ENCODE results near the gene CYP4A22. TPM values are rescaled to one million over a fixed set of nuclear protein-coding genes. Genes with fewer than 3 reads are reported as not detected.

CYP4A22 gene
- total RNA-seq, 1 donor from 2014 or later = not detected

GRCh38 chr1:47180603-47181094 lies 43.4 kb downstream of the CYP4A22 start:
- intact Hi-C loops (cut with DNase I) = no loop called here
- H3K4me3 ChIP-seq = no peak overlapping the region
- peaks cover 3% of the 10 kb centered on the region for H3K27me3 ChIP-seq
- ATAC-seq = no peak
- TF ChIP-seq CTCF (IDR thresholded peaks at IDR 0.05) = no peak
- H3K36me3 ChIP-seq = no peaks in the 10 kb centered on the region
- H3K4me1 ChIP-seq = peaks cover 12% of the 10 kb centered on the region
- peak; percentile 60 for DNase-seq
- H3K9me3 ChIP-seq = no peaks in the 10 kb centered on the region
- no peak overlapping the region for H3K27ac ChIP-seq

- H3K4me1 ChIP-seq = peaks cover 12% of the 10 kb centered on the region
- DNase-seq (peak; percentile 57), ATAC-seq (no peak)
- no peaks in the 10 kb centered on the region for H3K9me3 ChIP-seq
- no peak overlapping the region for H3K4me3 ChIP-seq
- peaks cover 3% of the 10 kb centered on the region for H3K27me3 ChIP-seq
- H3K27ac ChIP-seq = no peak overlapping the region
- H3K36me3 ChIP-seq = no peaks in the 10 kb centered on the region
- intact Hi-C loops (cut with DNase I) = no loop called here
- no peak for TF ChIP-seq CTCF (IDR thresholded peaks at IDR 0.05)
These were observed 44.1 kb downstream of the CYP4A22 start for GRCh38 chr1:47181095-47181954.

GRCh38 chr1:47181955-47182675 lies 44.9 kb downstream of the CYP4A22 start:
- no peaks in the 10 kb centered on the region for H3K9me3 ChIP-seq
- H3K27me3 ChIP-seq = peaks cover 3% of the 10 kb centered on the region
- intact Hi-C loops (cut with DNase I) = no loop called here
- peaks cover 12% of the 10 kb centered on the region for H3K4me1 ChIP-seq
- ATAC-seq (no peak), DNase-seq (no peak)
- TF ChIP-seq CTCF (IDR thresholded peaks at IDR 0.05) = no peak
- no peak overlapping the region for H3K4me3 ChIP-seq
- no peak overlapping the region for H3K27ac ChIP-seq
- no peaks in the 10 kb centered on the region for H3K36me3 ChIP-seq

GRCh38 chr1:47182676-47183235 lies 45.5 kb downstream of the CYP4A22 start:
- no peaks in the 10 kb centered on the region for H3K9me3 ChIP-seq
- no peaks in the 10 kb centered on the region for H3K36me3 ChIP-seq
- peaks cover 3% of the 10 kb centered on the region for H3K27me3 ChIP-seq
- ATAC-seq = no peak
- intact Hi-C loops (cut with DNase I) = no loop called here
- H3K27ac ChIP-seq = no peak overlapping the region
- DNase-seq = peak; percentile 46
- H3K4me1 ChIP-seq = peaks cover 12% of the 10 kb centered on the region
- no peak for TF ChIP-seq CTCF (IDR thresholded peaks at IDR 0.05)
- H3K4me3 ChIP-seq = no peak overlapping the region

GRCh38 chr1:47183308-47184089 lies 46.3 kb downstream of the CYP4A22 start:
- intact Hi-C loops (cut with DNase I) = no loop called here
- no peak for TF ChIP-seq CTCF (IDR thresholded peaks at IDR 0.05)

More at GRCh38 chr1:47183308-47184089, 46.3 kb downstream of the CYP4A22 start:
- ATAC-seq (no peak), DNase-seq (no peak)
- H3K4me1 ChIP-seq = peaks cover 12% of the 10 kb centered on the region
- H3K27ac ChIP-seq = no peak overlapping the region
- no peaks in the 10 kb centered on the region for H3K36me3 ChIP-seq
- H3K9me3 ChIP-seq = no peaks in the 10 kb centered on the region
- H3K4me3 ChIP-seq = no peak overlapping the region
- peaks cover 3% of the 10 kb centered on the region for H3K27me3 ChIP-seq
